Activated CD4-positive, alpha-beta T cell treated with anti-CD3 and anti-CD28 coated beads, Interleukin-2, amount 50 U/mL, for 16 hours (primary cell): ENCODE data around the gene MAP3K8.
"Not testable (repeated sequence)": the region's sequence is repeated elsewhere in the genome, so short reads cannot be mapped to it uniquely, and the experiment has no call there.

ENCODE experiments used
- DNase-seq: peaks from one replicate; pipeline ENCODE4 v3.0.0-alpha.2; 2020

Gene MAP3K8

GRCh38 chr10:30453764-30454527 is 20.0 kb downstream of the MAP3K8 start:
- DNase-seq: no peak

- DNase-seq: peak; percentile 21
These were observed 20.9 kb downstream of the MAP3K8 start for GRCh38 chr10:30454744-30455510.

DNA sequence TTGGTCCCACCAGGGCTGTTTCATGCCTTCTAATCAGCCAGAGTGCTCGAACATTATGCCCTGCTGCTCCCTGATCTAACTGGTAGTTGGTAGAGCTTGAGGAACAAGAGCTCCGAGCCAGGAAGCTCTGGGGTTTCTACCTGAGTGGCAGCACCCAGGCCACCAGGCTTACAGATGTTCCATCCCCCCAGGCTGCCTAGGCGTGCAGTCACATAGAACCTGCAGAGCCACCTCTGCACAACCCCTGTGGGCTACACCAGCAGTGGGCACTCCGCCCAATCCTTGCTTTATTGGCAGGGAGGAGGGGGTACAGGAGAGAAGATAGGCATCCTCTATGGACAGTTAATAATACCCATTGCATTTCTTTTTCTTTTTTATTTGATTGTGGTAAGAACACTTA is 21.8 kb downstream of the MAP3K8 start:
- DNase-seq: peak; percentile 33

DNA sequence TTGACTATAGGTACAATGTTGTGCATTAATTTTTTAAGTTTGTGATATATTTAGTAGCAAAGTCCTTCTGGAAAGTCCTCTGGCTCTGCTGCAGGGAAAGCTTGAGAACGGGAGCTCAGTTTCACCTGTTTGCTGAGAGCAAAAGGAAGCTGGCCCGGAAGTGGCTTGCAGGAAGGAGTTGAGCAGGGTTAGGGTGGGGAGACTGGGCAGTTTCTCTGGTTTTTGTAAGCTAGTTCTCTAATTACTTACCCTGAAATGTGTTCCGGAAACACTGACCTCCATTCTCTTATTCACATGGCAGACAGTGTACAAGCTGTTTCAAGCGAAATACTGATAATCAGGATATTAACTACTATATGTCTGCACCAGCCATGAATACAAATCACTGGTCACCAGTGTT is 22.3 kb downstream of the MAP3K8 start:
- DNase-seq: peak; percentile 59

GRCh38 chr10:30459283-30459682 is 25.3 kb downstream of the MAP3K8 start:
- DNase-seq: no peak

- DNase-seq: no peak
These were observed 26.1 kb downstream of the MAP3K8 start for GRCh38 chr10:30460121-30460520.

- DNase-seq: no peak
These were observed 28.5 kb downstream of the MAP3K8 start for GRCh38 chr10:30462513-30462912.

DNA sequence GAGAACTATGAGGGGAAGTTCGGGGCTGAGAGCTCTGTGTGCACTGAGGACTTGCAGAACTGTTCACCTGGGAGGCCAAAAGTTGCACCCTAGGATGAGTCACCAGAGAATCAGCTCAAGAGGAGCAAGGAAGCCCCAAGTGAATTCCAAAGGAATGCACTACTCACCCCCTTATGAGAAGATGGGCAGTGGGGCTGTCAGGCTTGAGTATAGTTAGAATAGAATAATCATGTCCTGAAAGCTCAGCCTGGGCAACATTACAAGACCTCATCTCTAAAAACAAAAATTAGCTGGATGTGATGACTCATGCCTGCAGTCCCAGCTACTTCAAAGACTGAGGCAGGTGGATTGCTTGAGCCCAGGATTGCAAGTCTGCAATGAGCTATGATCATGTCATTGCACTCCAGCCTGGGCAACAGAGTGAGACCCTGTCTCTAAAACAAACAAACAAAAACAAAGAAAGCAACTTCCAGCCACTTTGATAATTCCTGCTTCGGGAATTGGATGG is 30.0 kb downstream of the MAP3K8 start:
- DNase-seq: peak; percentile 18

DNA sequence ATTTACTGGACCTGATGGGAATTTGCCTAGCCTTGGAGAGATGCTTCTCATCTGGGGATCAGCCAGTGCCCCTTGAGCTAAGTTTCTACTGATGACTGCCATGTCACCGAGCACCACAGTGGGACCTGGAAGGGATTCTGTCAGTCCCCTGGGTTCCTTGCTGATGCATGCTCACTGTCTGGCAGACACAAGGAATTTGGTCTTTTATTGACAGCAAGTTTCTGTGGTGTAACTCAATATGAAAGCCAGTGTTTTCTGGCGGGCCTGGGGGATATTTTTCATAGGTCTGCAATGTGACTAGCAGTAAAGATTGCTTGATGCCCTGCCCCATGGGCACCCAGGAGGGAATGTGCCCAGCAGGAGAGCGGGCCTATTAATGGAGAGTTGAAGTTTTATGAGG is 30.7 kb downstream of the MAP3K8 start:
- DNase-seq: no peak

DNA sequence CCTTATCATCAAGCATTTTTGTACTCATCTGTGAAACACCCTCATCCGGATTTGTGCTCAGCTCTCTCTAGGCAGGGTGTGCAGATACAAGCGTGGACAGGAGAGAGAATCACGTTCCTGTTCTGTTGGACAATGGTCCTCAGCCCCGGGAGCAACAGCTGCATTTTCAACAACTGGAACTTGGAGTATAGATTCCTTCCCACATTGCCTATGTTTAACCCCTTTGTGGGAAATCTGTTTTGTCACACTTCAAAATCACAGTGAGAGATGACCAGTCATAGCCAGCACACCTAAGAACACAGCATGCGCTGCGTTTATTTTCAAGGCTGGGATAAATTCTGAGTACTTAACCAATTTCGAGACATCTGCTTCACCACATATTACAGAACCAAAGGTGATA is 32.5 kb downstream of the MAP3K8 start:
- no peak for DNase-seq

- DNase-seq: no peak
These were observed 33.8 kb downstream of the MAP3K8 start for GRCh38 chr10:30467651-30468338.

GRCh38 chr10:30472414-30473155 is 38.6 kb downstream of the MAP3K8 start:
- DNase-seq: no peak

- DNase-seq: not testable (repeated sequence)
These were observed 41.5 kb downstream of the MAP3K8 start for GRCh38 chr10:30475515-30475914.

GRCh38 chr10:30476511-30477155 is 42.6 kb downstream of the MAP3K8 start:
- DNase-seq: no peak

GRCh38 chr10:30479513-30479912 is 45.5 kb downstream of the MAP3K8 start:
- DNase-seq: not testable (repeated sequence)

- no peak for DNase-seq
These were observed 47.6 kb downstream of the MAP3K8 start for GRCh38 chr10:30481603-30482002.

DNA sequence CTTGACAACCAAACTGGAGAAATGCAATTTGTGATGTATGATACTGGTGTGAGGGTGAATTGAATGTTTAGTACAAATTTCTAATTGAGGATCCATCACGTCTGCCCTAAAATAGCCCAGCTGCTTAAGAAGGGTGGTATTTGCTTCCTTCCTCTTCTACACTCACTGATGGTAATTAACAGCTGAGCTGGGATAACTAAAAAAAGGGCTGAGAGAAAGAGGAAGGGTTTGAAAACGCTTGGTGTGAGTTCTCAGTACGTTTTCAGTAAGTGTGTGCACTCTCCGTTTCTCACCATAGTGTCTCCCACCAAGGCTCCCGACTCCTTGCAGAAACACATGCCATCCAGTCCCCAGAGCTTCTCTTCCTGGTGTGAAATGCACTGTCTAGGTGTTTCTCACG is 54.3 kb downstream of the MAP3K8 start:
- no peak for DNase-seq

- DNase-seq: no peak
These were observed 55.4 kb downstream of the MAP3K8 start for GRCh38 chr10:30489346-30489745.

- no peak for DNase-seq
These were observed 56.5 kb downstream of the MAP3K8 start for GRCh38 chr10:30490289-30491000.

DNA sequence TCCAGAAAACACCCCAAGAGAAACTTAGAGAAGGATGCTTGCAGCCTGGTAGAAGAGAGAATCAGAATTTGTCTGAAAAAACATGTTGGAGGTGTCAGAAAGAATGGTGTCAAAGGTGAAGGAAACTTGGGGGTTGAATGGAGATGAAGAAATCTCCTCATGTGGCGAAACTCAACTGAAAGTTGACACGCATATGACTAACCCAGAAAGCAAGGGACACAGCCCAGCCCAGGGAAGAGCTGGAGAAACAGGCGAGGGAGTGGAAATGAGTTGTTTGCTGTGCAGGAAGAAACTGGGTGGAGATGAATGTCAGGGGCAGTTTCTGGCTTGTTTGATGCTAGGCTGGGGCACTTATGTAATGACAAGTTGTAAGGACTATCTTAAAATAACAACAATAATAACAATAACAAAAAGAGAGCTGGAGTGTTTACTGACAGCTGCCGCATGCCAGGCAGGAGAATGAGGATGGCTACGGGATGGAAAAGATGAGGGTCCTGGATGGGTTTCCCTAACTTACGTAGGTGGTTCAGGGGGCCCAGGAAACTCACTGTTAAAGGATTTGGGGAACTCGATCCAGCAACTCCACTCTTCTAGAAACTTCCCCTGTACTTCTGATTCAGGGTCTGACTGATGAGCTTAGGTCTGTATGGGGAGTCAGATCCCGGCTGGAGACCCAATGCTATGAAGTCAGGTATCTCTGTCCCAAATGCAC is 57.4 kb downstream of the MAP3K8 start:
- no peak for DNase-seq
